ENCODE measurements around the gene PDIA6.

PDIA6 gene

GRCh38 chr2:10833021-10833420 is 20.4 kb upstream of the PDIA6 start:
- H3K4me3 ChIP-seq (ENCODE audit: insufficient read depth, low read depth, low read length): no peak overlapping the region
- 89 to 91% methylated on average over 10 of the region's 10 CpGs for WGBS, 2 experiments
- peaks cover 4% of the 10 kb centered on the region for H3K4me1 ChIP-seq (ENCODE audit: control insufficient read depth, insufficient read depth, low read length)
- H3K9me3 ChIP-seq (ENCODE audit: control insufficient read depth, low read length): no peaks in the 10 kb centered on the region
- H3K36me3 ChIP-seq (ENCODE audit: control insufficient read depth, insufficient read depth, low read length): no peaks in the 10 kb centered on the region
- H3K27ac ChIP-seq (ENCODE audit: insufficient read depth, low read depth, low read length, poor library complexity, severe bottlenecking): no peak overlapping the region
- H3K27me3 ChIP-seq (ENCODE audit: control insufficient read depth, insufficient read depth, low read length, poor library complexity, severe bottlenecking): peaks cover 22% of the 10 kb centered on the region

GRCh38 chr2:10832203-10832936 is 19.8 kb upstream of the PDIA6 start:
- WGBS, 2 experiments: 27 to 28% methylated on average over 30 of the region's 30 CpGs
- no peaks in the 10 kb centered on the region for H3K36me3 ChIP-seq (ENCODE audit: control insufficient read depth, insufficient read depth, low read length)
- no peaks in the 10 kb centered on the region for H3K9me3 ChIP-seq (ENCODE audit: control insufficient read depth, low read length)
- H3K4me1 ChIP-seq (ENCODE audit: control insufficient read depth, insufficient read depth, low read length): peaks cover 4% of the 10 kb centered on the region
- no peak overlapping the region for H3K4me3 ChIP-seq (ENCODE audit: insufficient read depth, low read depth, low read length)
- no peak overlapping the region for H3K27ac ChIP-seq (ENCODE audit: insufficient read depth, low read depth, low read length, poor library complexity, severe bottlenecking)
- peaks cover 22% of the 10 kb centered on the region for H3K27me3 ChIP-seq (ENCODE audit: control insufficient read depth, insufficient read depth, low read length, poor library complexity, severe bottlenecking)

GRCh38 chr2:10831400-10831985 is 18.9 kb upstream of the PDIA6 start:
- H3K27me3 ChIP-seq (ENCODE audit: control insufficient read depth, insufficient read depth, low read length, poor library complexity, severe bottlenecking): peaks cover 22% of the 10 kb centered on the region
- 78 to 83% methylated on average over 15 to 16 of the region's 16 CpGs for WGBS, 2 experiments

GRCh38 chr2:10830641-10831399 is 18.2 kb upstream of the PDIA6 start:
- Histone ChIP-seq H3K9me3 (ENCODE audit: control insufficient read depth, low read length) (no peaks in the 10 kb centered on the region), H3K27ac (ENCODE audit: insufficient read depth, low read depth, low read length, poor library complexity, severe bottlenecking) (no peak overlapping the region), H3K36me3 (ENCODE audit: control insufficient read depth, insufficient read depth, low read length) (no peaks in the 10 kb centered on the region), H3K27me3 (ENCODE audit: control insufficient read depth, insufficient read depth, low read length, poor library complexity, severe bottlenecking) (peaks cover 22% of the 10 kb centered on the region), H3K4me1 (ENCODE audit: control insufficient read depth, insufficient read depth, low read length) (peaks cover 4% of the 10 kb centered on the region), H3K4me3 (ENCODE audit: insufficient read depth, low read depth, low read length) (no peak overlapping the region)
- 92% methylated on average over 30 of the region's 30 CpGs for WGBS, 2 experiments

More at GRCh38 chr2:10831400-10831985, 18.9 kb upstream of the PDIA6 start:
- no peak overlapping the region for H3K4me3 ChIP-seq (ENCODE audit: insufficient read depth, low read depth, low read length)
- H3K36me3 ChIP-seq (ENCODE audit: control insufficient read depth, insufficient read depth, low read length): no peaks in the 10 kb centered on the region
- no peak overlapping the region for H3K27ac ChIP-seq (ENCODE audit: insufficient read depth, low read depth, low read length, poor library complexity, severe bottlenecking)
- H3K9me3 ChIP-seq (ENCODE audit: control insufficient read depth, low read length): no peaks in the 10 kb centered on the region
- H3K4me1 ChIP-seq (ENCODE audit: control insufficient read depth, insufficient read depth, low read length): peaks cover 4% of the 10 kb centered on the region

GRCh38 chr2:10830203-10830602 is 17.6 kb upstream of the PDIA6 start:
- H3K4me1 ChIP-seq (ENCODE audit: control insufficient read depth, insufficient read depth, low read length): peaks cover 4% of the 10 kb centered on the region
- WGBS, 2 experiments: 92 to 94% methylated on average over 8 of the region's 8 CpGs
- H3K27ac ChIP-seq (ENCODE audit: insufficient read depth, low read depth, low read length, poor library complexity, severe bottlenecking): no peak overlapping the region
- no peaks in the 10 kb centered on the region for H3K9me3 ChIP-seq (ENCODE audit: control insufficient read depth, low read length)
- no peak overlapping the region for H3K4me3 ChIP-seq (ENCODE audit: insufficient read depth, low read depth, low read length)
- H3K36me3 ChIP-seq (ENCODE audit: control insufficient read depth, insufficient read depth, low read length): no peaks in the 10 kb centered on the region
- H3K27me3 ChIP-seq (ENCODE audit: control insufficient read depth, insufficient read depth, low read length, poor library complexity, severe bottlenecking): peaks cover 22% of the 10 kb centered on the region

- H3K36me3 ChIP-seq (ENCODE audit: control insufficient read depth, insufficient read depth, low read length): no peaks in the 10 kb centered on the region
- no peaks in the 10 kb centered on the region for H3K9me3 ChIP-seq (ENCODE audit: control insufficient read depth, low read length)
- no peak overlapping the region for H3K4me3 ChIP-seq (ENCODE audit: insufficient read depth, low read depth, low read length)
- peaks cover 4% of the 10 kb centered on the region for H3K4me1 ChIP-seq (ENCODE audit: control insufficient read depth, insufficient read depth, low read length)
- no peak overlapping the region for H3K27ac ChIP-seq (ENCODE audit: insufficient read depth, low read depth, low read length, poor library complexity, severe bottlenecking)
- peaks cover 17% of the 10 kb centered on the region for H3K27me3 ChIP-seq (ENCODE audit: control insufficient read depth, insufficient read depth, low read length, poor library complexity, severe bottlenecking)
- WGBS, 2 experiments: 86 to 91% methylated on average over 3 of the region's 3 CpGs
These were observed 16.7 kb upstream of the PDIA6 start for GRCh38 chr2:10829299-10829698.

- Histone ChIP-seq H3K27ac (ENCODE audit: insufficient read depth, low read depth, low read length, poor library complexity, severe bottlenecking) (no peak overlapping the region), H3K36me3 (ENCODE audit: control insufficient read depth, insufficient read depth, low read length) (no peaks in the 10 kb centered on the region), H3K9me3 (ENCODE audit: control insufficient read depth, low read length) (no peaks in the 10 kb centered on the region), H3K4me3 (ENCODE audit: insufficient read depth, low read depth, low read length) (no peak overlapping the region), H3K4me1 (ENCODE audit: control insufficient read depth, insufficient read depth, low read length) (no peaks in the 10 kb centered on the region), H3K27me3 (ENCODE audit: control insufficient read depth, insufficient read depth, low read length, poor library complexity, severe bottlenecking) (peaks cover 8% of the 10 kb centered on the region)
- whole genome bisulfite sequencing, 2 experiments: 90 to 92% methylated on average over 11 of the region's 11 CpGs
These were observed 15.8 kb upstream of the PDIA6 start for GRCh38 chr2:10828346-10828745.

GRCh38 chr2:10826625-10827024 is 14.0 kb upstream of the PDIA6 start:
- H3K4me3 ChIP-seq (ENCODE audit: insufficient read depth, low read depth, low read length): no peak overlapping the region
- H3K27ac ChIP-seq (ENCODE audit: insufficient read depth, low read depth, low read length, poor library complexity, severe bottlenecking): no peak overlapping the region
- no peaks in the 10 kb centered on the region for H3K36me3 ChIP-seq (ENCODE audit: control insufficient read depth, insufficient read depth, low read length)
- H3K9me3 ChIP-seq (ENCODE audit: control insufficient read depth, low read length): no peaks in the 10 kb centered on the region
- H3K4me1 ChIP-seq (ENCODE audit: control insufficient read depth, insufficient read depth, low read length): no peaks in the 10 kb centered on the region
- no peaks in the 10 kb centered on the region for H3K27me3 ChIP-seq (ENCODE audit: control insufficient read depth, insufficient read depth, low read length, poor library complexity, severe bottlenecking)
- 89% methylated on average over 8 of the region's 8 CpGs for WGBS, 2 experiments

- WGBS, 2 experiments: 92 to 93% methylated on average over 7 to 8 of the region's 8 CpGs
These were observed 13.4 kb upstream of the PDIA6 start for GRCh38 chr2:10826026-10826425.

GRCh38 chr2:10824191-10824590 is 11.6 kb upstream of the PDIA6 start:
- Histone ChIP-seq H3K4me1 (ENCODE audit: control insufficient read depth, insufficient read depth, low read length) (no peaks in the 10 kb centered on the region), H3K4me3 (ENCODE audit: insufficient read depth, low read depth, low read length) (no peak overlapping the region), H3K27ac (ENCODE audit: insufficient read depth, low read depth, low read length, poor library complexity, severe bottlenecking) (no peak overlapping the region), H3K36me3 (ENCODE audit: control insufficient read depth, insufficient read depth, low read length) (no peaks in the 10 kb centered on the region), H3K9me3 (ENCODE audit: control insufficient read depth, low read length) (no peaks in the 10 kb centered on the region), H3K27me3 (ENCODE audit: control insufficient read depth, insufficient read depth, low read length, poor library complexity, severe bottlenecking) (peaks cover 3% of the 10 kb centered on the region)
- WGBS, 2 experiments: 93 to 96% methylated on average over 4 of the region's 4 CpGs

More at GRCh38 chr2:10826026-10826425, 13.4 kb upstream of the PDIA6 start:
- no peak overlapping the region for H3K27ac ChIP-seq (ENCODE audit: insufficient read depth, low read depth, low read length, poor library complexity, severe bottlenecking)
- no peak overlapping the region for H3K4me3 ChIP-seq (ENCODE audit: insufficient read depth, low read depth, low read length)
- no peaks in the 10 kb centered on the region for H3K4me1 ChIP-seq (ENCODE audit: control insufficient read depth, insufficient read depth, low read length)
- no peaks in the 10 kb centered on the region for H3K9me3 ChIP-seq (ENCODE audit: control insufficient read depth, low read length)
- H3K27me3 ChIP-seq (ENCODE audit: control insufficient read depth, insufficient read depth, low read length, poor library complexity, severe bottlenecking): no peaks in the 10 kb centered on the region
- H3K36me3 ChIP-seq (ENCODE audit: control insufficient read depth, insufficient read depth, low read length): no peaks in the 10 kb centered on the region

Data from ectodermal cell (in vitro differentiated cells).